Prostate gland (tissue), 2 donors: ENCODE results near the gene MYO16. TPM values are rescaled to one million over a fixed set of nuclear protein-coding genes. Genes with fewer than 3 reads are reported as not detected.

Source experiments
- DNase-seq: peaks from one replicate; pipeline ENCODE4 v3.0.0-alpha.2; 2019; ENCODE audit warnings: low spot score
- H3K27ac ChIP-seq, 2 donors: fragments of 200-600 bp; sonication (generic); 2 replicates each; pipeline ENCODE4 v1.5.1; 2017 to 2019
- H3K27me3 ChIP-seq: fragments of 200-600 bp; sonication (generic); replicated peaks from 2 replicates; pipeline ENCODE4 v1.5.1; 2019; ENCODE audit not compliant: insufficient read depth
- H3K36me3 ChIP-seq, 2 donors: fragments of 200-600 bp; sonication (generic); 1 replicate in 1 of 2; 2 replicates in 1 of 2; pipeline versions ENCODE4 v1.5.1 to v1.8.1; 2017 to 2019
- H3K4me1 ChIP-seq: fragments of 200-600 bp; sonication (generic); replicated peaks from 2 replicates; pipeline ENCODE4 v1.5.1; 2019
- H3K4me3 ChIP-seq, 2 donors: fragments of 200-600 bp; sonication (generic); 2 replicates each; pipeline ENCODE4 v1.5.1; 2017 to 2019
- H3K9me3 ChIP-seq: fragments of 200-600 bp; sonication (generic); 2 replicates; pipeline ENCODE4 v1.5.1; 2017
- CTCF ChIP-seq, 4 experiments: fragments of 200-600 bp in 2 of 4; fragments of 450-650 bp in 2 of 4; sonication (generic) in 2 of 4; IDR thresholded peaks; 1 replicate in 3 of 4; 2 replicates in 1 of 4; pipeline ENCODE4 v1.5.1; 2016 to 2019; ENCODE audit warnings: antibody characterized with exemption in 4 of 4, mild to moderate bottlenecking in 2 of 4, moderate library complexity in 2 of 4
- POLR2A ChIP-seq: fragments of 450-650 bp; IDR thresholded peaks from one replicate; pipeline ENCODE4 v1.6.1; 2016; ENCODE audit warnings: antibody characterized with exemption, mild to moderate bottlenecking
- POLR2AphosphoS5 ChIP-seq: sonication (generic); formaldehyde crosslinking; IDR thresholded peaks from one replicate; pipeline ENCODE4 v1.6.1; 2017; ENCODE audit warnings: antibody characterized with exemption
- WGBS: methylation state at CpG from one replicate; pipeline ENCODE4 v1.1.5; 2018; 5-methylcytosine and 5-hydroxymethylcytosine counted together
- intact Hi-C: fragments of 100-400 bp; cut with DNase I; formaldehyde crosslinking; loops from one replicate; pipeline ENCODE4 v1.14.2; 2022
- total RNA-seq, 2 donors: library from RNA; depleted of rRNA; stranded (reverse); fragments of >200 nt; gene quantifications; one replicate each; pipeline ENCODE4 v1.1.0, GENCODE V29; 2016

MYO16 gene
- total RNA-seq, 2 donors from 2014 or later = 0.14 to 0.85 TPM

DNA sequence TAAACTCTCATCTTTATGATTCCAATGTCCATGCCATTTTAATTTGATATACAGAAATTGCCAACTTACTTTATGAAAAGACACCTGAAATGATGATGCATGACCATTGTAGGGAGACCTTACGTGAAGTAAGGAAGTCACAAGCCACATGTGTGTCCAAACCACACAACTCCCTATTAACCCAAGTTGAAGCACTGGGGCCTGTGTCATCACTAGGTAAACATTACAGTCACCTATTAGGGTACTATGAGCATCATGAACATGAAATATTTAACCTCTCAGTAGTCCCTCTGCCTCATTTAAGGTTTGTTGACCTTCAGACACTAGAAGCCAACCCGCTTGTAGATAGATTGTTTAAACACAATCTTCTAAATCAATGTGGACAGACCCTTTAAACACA lies 580.1 kb downstream of the MYO16 start:
- Histone ChIP-seq H3K4me1 (no peaks in the 10 kb centered on the region), H3K27ac (no peak overlapping the region), H3K4me3 (no peak overlapping the region), H3K27me3 (no peaks in the 10 kb centered on the region), H3K36me3 (no peaks in the 10 kb centered on the region), H3K9me3 (no peaks in the 10 kb centered on the region)
- intact Hi-C loops = no loop called here
- 75% methylated on average over 2 of the region's 2 CpGs for WGBS
- no peak for TF ChIP-seq POLR2AphosphoS5
- no peak for TF ChIP-seq POLR2A
- TF ChIP-seq CTCF (IDR thresholded peaks at IDR 0.05) = no peak
- no peak for DNase-seq

DNA sequence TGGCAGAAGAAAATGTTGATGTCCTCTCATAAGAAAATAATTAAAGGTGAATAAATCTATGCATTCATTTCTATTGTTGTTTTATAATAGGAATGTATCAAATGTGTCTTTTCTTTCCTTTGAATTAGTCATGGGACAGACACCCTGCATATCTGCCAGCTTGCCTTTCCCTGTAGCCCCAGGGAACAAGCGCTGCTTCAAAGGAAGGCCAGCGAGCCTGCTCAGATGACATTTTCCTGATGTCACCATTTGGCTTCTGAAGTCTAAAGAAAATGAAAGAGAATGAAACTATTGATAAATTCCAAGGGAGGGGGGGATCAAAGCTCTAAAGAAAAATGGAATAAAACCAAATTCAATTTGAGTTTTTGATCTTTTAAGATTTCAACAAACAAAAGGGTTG lies 582.2 kb downstream of the MYO16 start:
- H3K36me3 ChIP-seq = no peaks in the 10 kb centered on the region
- H3K9me3 ChIP-seq = no peaks in the 10 kb centered on the region
- H3K27ac ChIP-seq = no peak overlapping the region
- intact Hi-C loops = no loop called here
- no peaks in the 10 kb centered on the region for H3K27me3 ChIP-seq
- TF ChIP-seq POLR2AphosphoS5 (no peak), CTCF (IDR thresholded peaks at IDR 0.05) (no peak), POLR2A (no peak)
- no peak for DNase-seq
- H3K4me3 ChIP-seq = no peak overlapping the region
- no peaks in the 10 kb centered on the region for H3K4me1 ChIP-seq
- WGBS = 40% methylated on average over 2 of the region's 2 CpGs

GRCh38 chr13:109212650-109213049 lies 583.2 kb downstream of the MYO16 start:
- Histone ChIP-seq H3K4me3 (no peak overlapping the region), H3K36me3 (no peaks in the 10 kb centered on the region), H3K27me3 (no peaks in the 10 kb centered on the region), H3K4me1 (no peaks in the 10 kb centered on the region), H3K9me3 (no peaks in the 10 kb centered on the region), H3K27ac (no peak overlapping the region)
- 69% methylated on average over 4 of the region's 4 CpGs for WGBS
- no peak for DNase-seq
- TF ChIP-seq POLR2AphosphoS5 = no peak
- no peak for TF ChIP-seq CTCF (IDR thresholded peaks at IDR 0.05)
- TF ChIP-seq POLR2A = no peak
- intact Hi-C loops = no loop called here

GRCh38 chr13:109213714-109214113 lies 584.3 kb downstream of the MYO16 start:
- Histone ChIP-seq H3K9me3 (no peaks in the 10 kb centered on the region), H3K27ac (no peak overlapping the region), H3K27me3 (no peaks in the 10 kb centered on the region), H3K4me3 (no peak overlapping the region), H3K36me3 (no peaks in the 10 kb centered on the region), H3K4me1 (no peaks in the 10 kb centered on the region)
- WGBS = 63% methylated on average over 5 of the region's 5 CpGs
- no peak for DNase-seq
- intact Hi-C loops = no loop called here
- TF ChIP-seq POLR2A = no peak
- TF ChIP-seq POLR2AphosphoS5 = no peak
- TF ChIP-seq CTCF (IDR thresholded peaks at IDR 0.05) = no peak

DNA sequence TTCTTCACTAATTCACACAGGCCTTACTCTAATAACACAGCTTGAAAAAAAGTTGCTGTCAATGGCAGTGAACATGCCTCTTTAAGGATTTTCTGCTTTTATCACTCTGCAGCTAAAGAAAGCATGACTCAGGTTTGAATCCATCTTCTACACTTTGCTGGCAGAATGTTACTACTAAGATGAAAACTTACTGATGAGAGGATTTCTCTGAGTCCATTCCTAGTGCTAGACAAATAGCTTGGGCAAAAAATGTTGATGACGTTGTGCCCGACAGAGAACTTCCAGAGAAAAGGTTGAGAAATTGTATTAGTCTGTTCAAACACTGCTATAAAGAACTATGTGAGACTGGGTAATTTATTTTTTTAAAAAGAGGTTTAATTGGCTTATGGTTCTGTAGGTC lies 585.0 kb downstream of the MYO16 start:
- H3K27me3 ChIP-seq = no peaks in the 10 kb centered on the region
- H3K9me3 ChIP-seq = no peaks in the 10 kb centered on the region
- H3K4me1 ChIP-seq = no peaks in the 10 kb centered on the region
- no peak overlapping the region for H3K27ac ChIP-seq
- intact Hi-C loops = no loop called here
- H3K36me3 ChIP-seq = no peaks in the 10 kb centered on the region
- no peak for TF ChIP-seq POLR2A
- no peak for TF ChIP-seq POLR2AphosphoS5
- TF ChIP-seq CTCF (IDR thresholded peaks at IDR 0.05) = no peak
- WGBS = 75% methylated on average over 2 of the region's 2 CpGs
- no peak overlapping the region for H3K4me3 ChIP-seq
- no peak for DNase-seq
